HEK293 (cell line): Measurements from ENCODE around the gene KIAA1191.

Experiments
- CTCF ChIA-PET: fragments of 350-600 bp; formaldehyde crosslinking; extraction: SDS; loops from one replicate; lab custom pipeline; 2021; ENCODE audit warnings: antibody characterized with exemption; lab: Yijun Ruan, JAX
- POLR2A ChIA-PET: fragments of 300-600 bp; formaldehyde crosslinking; extraction: SDS; loops from one replicate; lab custom pipeline; 2020; ENCODE audit warnings: antibody characterized with exemption, inconsistent platforms; lab: Yijun Ruan, JAX
- H3K27ac ChIP-seq: fragments of 200-500 bp; sonication (Bioruptor generic); 2 replicates; pipeline ENCODE4 v1.5.1; 2014; ENCODE audit warnings: low read depth, low read length, control low read depth, inconsistent platforms; ENCODE audit errors: extremely low read depth
- H3K36me3 ChIP-seq, 2 experiments: fragments of 200-500 bp in 1 of 2; sonication (Bioruptor generic) in 1 of 2; 1 replicate in 1 of 2; 2 replicates in 1 of 2; pipeline ENCODE4 v1.5.1; 2014 to 2017; ENCODE audit warnings: inconsistent platforms in 2 of 2, low read length in 2 of 2; ENCODE audit not compliant: control insufficient read depth in 2 of 2, insufficient read depth in 1 of 2
- H3K4me1 ChIP-seq: fragments of 200-500 bp; sonication (Bioruptor generic); 2 replicates; pipeline ENCODE4 v1.5.1; 2014; ENCODE audit warnings: mild to moderate bottlenecking, low read length, inconsistent platforms; ENCODE audit not compliant: control insufficient read depth, insufficient read depth
- H3K4me3 ChIP-seq: 2 replicates; pipeline ENCODE4 v1.5.1; 2011; ENCODE audit warnings: low read depth, mild to moderate bottlenecking, control low read depth, low read length, moderate library complexity
- H3K9me3 ChIP-seq: fragments of 200-500 bp; sonication (Bioruptor generic); 2 replicates; pipeline ENCODE4 v1.5.1; 2014; ENCODE audit warnings: low read depth, low read length, inconsistent platforms; ENCODE audit not compliant: control insufficient read depth, insufficient read depth
- BCL11B ChIP-seq: fragments of 450-650 bp; formaldehyde crosslinking; IDR thresholded peaks from 2 replicates; pipeline ENCODE4 v1.5.1; 2016; ENCODE audit warnings: low read depth, missing biosample characterization, missing genetic modification characterization
- SP3 ChIP-seq: fragments of 450-650 bp; formaldehyde crosslinking; IDR thresholded peaks from 2 replicates; pipeline ENCODE4 v1.5.1; 2016; ENCODE audit warnings: missing biosample characterization, missing genetic modification characterization
- ZBTB17 ChIP-seq: fragments of 450-650 bp; formaldehyde crosslinking; IDR thresholded peaks from 2 replicates; pipeline ENCODE4 v1.5.1; 2016; ENCODE audit warnings: missing biosample characterization, missing genetic modification characterization
- ZBTB48 ChIP-seq: fragments of 450-650 bp; formaldehyde crosslinking; IDR thresholded peaks from 2 replicates; pipeline ENCODE4 v1.5.1; 2016; ENCODE audit warnings: missing biosample characterization, missing genetic modification characterization
- ZBTB8A ChIP-seq: fragments of 450-650 bp; formaldehyde crosslinking; IDR thresholded peaks from 2 replicates; pipeline ENCODE4 v1.5.1; 2016; ENCODE audit warnings: missing biosample characterization, missing genetic modification characterization
- ZNF114 ChIP-seq: fragments of 450-650 bp; formaldehyde crosslinking; IDR thresholded peaks from 2 replicates; pipeline ENCODE4 v1.5.0; 2017; ENCODE audit warnings: missing biosample characterization, missing genetic modification characterization
- ZNF138 ChIP-seq: fragments of 450-650 bp; formaldehyde crosslinking; IDR thresholded peaks from 2 replicates; pipeline ENCODE4 v1.5.1; 2016; ENCODE audit warnings: missing biosample characterization, missing genetic modification characterization, borderline replicate concordance
- ZNF146 ChIP-seq: fragments of 450-650 bp; formaldehyde crosslinking; IDR thresholded peaks from 2 replicates; pipeline ENCODE4 v1.5.1; 2016; ENCODE audit warnings: missing biosample characterization, missing genetic modification characterization
- ZNF19 ChIP-seq: fragments of 450-650 bp; formaldehyde crosslinking; IDR thresholded peaks from 2 replicates; pipeline ENCODE4; 2016; ENCODE audit warnings: missing biosample characterization, missing genetic modification characterization, low read depth
- ZNF223 ChIP-seq: fragments of 450-650 bp; formaldehyde crosslinking; IDR thresholded peaks from 2 replicates; pipeline ENCODE4 v1.5.1; 2016; ENCODE audit warnings: missing biosample characterization, missing genetic modification characterization
- ZNF521 ChIP-seq: fragments of 450-650 bp; formaldehyde crosslinking; IDR thresholded peaks from 2 replicates; pipeline ENCODE4 v1.5.1; 2017; ENCODE audit warnings: missing biosample characterization, mild to moderate bottlenecking, missing genetic modification characterization
- ZNF555 ChIP-seq: fragments of 450-650 bp; formaldehyde crosslinking; conservative IDR thresholded peaks from 2 replicates; pipeline ENCODE4 v1.5.1; 2017; ENCODE audit warnings: missing biosample characterization, mild to moderate bottlenecking, missing genetic modification characterization, inconsistent platforms
- ZNF596 ChIP-seq: fragments of 450-650 bp; IDR thresholded peaks from 2 replicates; pipeline ENCODE4 v1.5.0; 2018; ENCODE audit warnings: missing biosample characterization, mild to moderate bottlenecking, missing genetic modification characterization, moderate library complexity
- ZNF791 ChIP-seq: fragments of 450-650 bp; formaldehyde crosslinking; IDR thresholded peaks from 2 replicates; pipeline ENCODE4 v1.5.1; 2016; ENCODE audit warnings: missing biosample characterization, missing genetic modification characterization
- TF ChIP-seq, protein P1 (sequence below): fragments of 450-650 bp; formaldehyde crosslinking; conservative IDR thresholded peaks from 2 replicates; pipeline ENCODE4 v1.5.1; 2016; ENCODE audit warnings: low read depth, missing biosample characterization, missing genetic modification characterization
- TF ChIP-seq, protein P2 (sequence below): fragments of 450-650 bp; formaldehyde crosslinking; IDR thresholded peaks from 2 replicates; pipeline ENCODE4 v1.5.1; 2017; ENCODE audit warnings: missing biosample characterization, missing genetic modification characterization
- TF ChIP-seq, protein P3 (sequence below): fragments of 450-650 bp; formaldehyde crosslinking; conservative IDR thresholded peaks from 2 replicates; pipeline ENCODE4 v1.5.1; 2016; ENCODE audit warnings: low read depth, missing biosample characterization, missing genetic modification characterization

The KIAA1191 gene

DNA sequence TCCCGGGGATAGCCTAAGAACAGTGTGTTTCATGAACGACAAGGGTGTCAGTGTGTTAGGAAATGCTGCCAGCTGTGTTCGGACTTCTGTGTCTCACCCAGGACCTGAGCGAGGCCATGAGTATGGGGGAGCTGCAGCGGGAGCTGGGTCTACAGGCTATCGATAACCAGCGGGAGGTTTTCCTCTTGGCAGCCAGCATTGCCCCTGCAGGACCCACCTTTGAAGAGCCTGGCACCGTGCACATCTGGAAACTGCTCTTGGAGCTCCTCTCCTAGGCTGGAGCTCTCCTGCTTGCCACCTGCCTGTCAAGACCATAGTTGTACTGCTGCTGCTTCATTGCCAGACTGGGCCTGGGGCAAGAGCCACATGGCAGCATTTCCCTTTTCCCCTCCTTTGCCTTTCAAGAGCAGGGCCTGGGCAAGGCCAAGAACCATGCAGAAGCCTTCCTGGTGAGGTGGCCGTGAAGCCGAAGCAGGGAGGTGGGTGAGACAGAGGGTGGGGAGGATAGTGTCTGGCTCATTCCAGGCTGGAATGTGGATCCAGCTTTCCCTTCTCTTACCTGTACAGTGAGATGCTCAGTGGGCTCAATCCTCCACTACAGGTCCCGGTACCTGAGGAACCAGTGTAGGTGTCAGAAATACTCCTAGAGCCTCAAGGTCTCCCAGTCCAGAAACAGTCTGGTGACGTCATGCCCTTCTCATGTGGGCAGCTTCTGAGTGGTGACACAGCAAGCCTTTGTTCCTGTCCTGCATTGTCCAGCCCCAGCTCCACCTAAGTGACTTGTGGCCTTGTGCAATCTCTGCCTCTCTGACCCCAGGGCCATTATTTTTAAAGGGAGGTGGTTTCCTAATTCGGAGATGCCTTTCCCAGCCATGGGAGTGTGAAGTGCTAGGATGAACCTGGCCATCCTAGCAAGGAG lies 10.3 kb upstream of the KIAA1191 start (continued):
- TF ChIP-seq, protein P1, sequence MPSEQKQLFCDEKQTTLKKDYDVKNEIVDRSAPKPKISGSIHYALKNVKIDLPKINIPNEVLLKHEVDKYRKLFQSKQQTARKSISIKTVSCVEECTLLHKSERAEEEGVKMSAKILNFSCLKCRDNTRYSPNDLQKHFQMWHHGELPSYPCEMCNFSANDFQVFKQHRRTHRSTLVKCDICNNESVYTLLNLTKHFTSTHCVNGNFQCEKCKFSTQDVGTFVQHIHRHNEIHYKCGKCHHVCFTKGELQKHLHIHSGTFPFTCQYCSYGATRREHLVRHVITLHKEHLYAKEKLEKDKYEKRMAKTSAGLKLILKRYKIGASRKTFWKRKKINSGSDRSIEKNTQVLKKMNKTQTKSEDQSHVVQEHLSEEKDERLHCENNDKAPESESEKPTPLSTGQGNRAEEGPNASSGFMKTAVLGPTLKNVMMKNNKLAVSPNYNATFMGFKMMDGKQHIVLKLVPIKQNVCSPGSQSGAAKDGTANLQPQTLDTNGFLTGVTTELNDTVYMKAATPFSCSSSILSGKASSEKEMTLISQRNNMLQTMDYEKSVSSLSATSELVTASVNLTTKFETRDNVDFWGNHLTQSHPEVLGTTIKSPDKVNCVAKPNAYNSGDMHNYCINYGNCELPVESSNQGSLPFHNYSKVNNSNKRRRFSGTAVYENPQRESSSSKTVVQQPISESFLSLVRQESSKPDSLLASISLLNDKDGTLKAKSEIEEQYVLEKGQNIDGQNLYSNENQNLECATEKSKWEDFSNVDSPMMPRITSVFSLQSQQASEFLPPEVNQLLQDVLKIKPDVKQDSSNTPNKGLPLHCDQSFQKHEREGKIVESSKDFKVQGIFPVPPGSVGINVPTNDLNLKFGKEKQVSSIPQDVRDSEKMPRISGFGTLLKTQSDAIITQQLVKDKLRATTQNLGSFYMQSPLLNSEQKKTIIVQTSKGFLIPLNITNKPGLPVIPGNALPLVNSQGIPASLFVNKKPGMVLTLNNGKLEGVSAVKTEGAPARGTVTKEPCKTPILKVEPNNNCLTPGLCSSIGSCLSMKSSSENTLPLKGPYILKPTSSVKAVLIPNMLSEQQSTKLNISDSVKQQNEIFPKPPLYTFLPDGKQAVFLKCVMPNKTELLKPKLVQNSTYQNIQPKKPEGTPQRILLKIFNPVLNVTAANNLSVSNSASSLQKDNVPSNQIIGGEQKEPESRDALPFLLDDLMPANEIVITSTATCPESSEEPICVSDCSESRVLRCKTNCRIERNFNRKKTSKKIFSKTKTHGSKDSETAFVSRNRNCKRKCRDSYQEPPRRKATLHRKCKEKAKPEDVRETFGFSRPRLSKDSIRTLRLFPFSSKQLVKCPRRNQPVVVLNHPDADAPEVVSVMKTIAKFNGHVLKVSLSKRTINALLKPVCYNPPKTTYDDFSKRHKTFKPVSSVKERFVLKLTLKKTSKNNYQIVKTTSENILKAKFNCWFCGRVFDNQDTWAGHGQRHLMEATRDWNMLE (tag by site-specific recombination): no peak

DNA sequence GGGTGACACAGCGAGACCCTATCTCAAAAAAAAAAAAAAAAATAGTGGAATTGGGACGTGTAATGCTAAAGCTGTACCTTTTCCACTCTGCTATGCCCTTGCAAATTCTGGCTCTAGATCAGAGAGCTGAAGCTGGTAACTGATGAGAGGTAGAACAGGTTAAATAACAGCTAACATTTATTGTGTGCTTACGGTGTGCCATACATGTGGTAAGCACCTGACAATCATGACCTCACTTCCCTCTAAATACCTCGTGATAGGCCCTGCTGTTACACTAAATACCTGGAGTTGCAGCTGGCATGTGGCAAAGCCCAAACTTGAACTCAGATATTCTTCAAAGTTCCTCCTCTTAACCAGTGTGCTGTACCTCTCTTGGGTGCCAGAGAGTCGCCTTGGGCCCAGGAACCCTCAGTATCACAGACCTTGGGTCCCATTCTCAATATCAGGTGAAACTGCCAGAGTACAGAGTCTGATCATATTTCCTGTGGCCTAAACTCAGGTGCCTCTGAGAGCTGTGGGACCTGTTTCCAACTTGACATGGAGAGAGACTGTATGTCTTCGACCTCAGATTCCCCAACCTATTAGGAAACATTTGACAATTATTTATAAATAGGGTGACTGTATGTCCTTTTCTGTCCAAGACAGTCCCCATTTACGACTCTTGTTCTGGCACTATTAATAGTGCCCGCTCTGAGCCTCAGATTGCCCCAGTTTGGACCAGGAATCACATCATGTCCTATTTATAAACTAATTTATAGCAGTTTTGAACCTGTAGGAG lies 8.6 kb upstream of the KIAA1191 start:
- TF ChIP-seq ZBTB48 (no peak), ZNF791 (tag by site-specific recombination) (no peak), ZBTB17 (tag by site-specific recombination) (no peak), ZNF19 (tag by site-specific recombination) (no peak), ZNF521 (tag by site-specific recombination) (no peak)
- POLR2A ChIA-PET: no interaction called here
- Histone ChIP-seq H3K36me3 (peaks cover 7 to 76% of the 10 kb centered on the region in 2 experiments; a peak in 2 of 3 replicates), H3K4me1 (no peaks in the 10 kb centered on the region), H3K4me3 (no peak overlapping the region), H3K9me3 (no peaks in the 10 kb centered on the region), H3K27ac (no peak overlapping the region)
- CTCF ChIA-PET: interaction anchor here (0.6 kb wide), 1 partner anchor 41 kb away, joined by 3 read pairs; no protein-coding TSS in a partner anchor

DNA sequence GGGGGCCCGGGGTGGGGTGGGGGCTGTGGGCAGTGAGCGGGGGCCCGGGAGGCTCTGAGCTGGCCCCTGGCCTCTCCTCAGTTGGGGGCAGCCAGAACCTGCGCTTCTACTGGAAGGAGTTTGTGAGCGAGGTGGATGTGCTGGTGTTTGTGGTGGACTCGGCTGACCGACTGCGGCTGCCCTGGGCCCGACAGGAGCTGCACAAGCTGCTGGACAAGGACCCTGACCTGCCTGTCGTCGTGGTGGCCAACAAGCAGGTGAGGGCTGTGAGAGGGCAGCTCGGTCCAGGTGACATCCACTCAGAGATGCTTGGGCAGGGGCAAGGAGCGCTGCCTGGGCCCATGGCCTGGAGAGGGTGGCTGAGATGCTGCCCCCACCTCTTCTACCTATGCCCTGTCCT lies 7.2 kb upstream of the KIAA1191 start:
- Histone ChIP-seq H3K4me3 (no peak overlapping the region), H3K9me3 (no peaks in the 10 kb centered on the region), H3K36me3 (peaks cover 7 to 66% of the 10 kb centered on the region in 2 experiments; a peak in 2 of 3 replicates), H3K4me1 (no peaks in the 10 kb centered on the region), H3K27ac (no peak overlapping the region)
- CTCF ChIA-PET: interaction anchor here (0.7 kb wide), 1 partner anchor 551 kb away, joined by 3 read pairs; no protein-coding TSS in a partner anchor
- POLR2A ChIA-PET: no interaction called here
- TF ChIP-seq ZNF146 (tag by site-specific recombination): no peak
- no peak for TF ChIP-seq ZNF138 (tag by site-specific recombination)
- no peak for TF ChIP-seq BCL11B
- no peak for TF ChIP-seq ZNF555 (tag by site-specific recombination)
- TF ChIP-seq, protein P2, sequence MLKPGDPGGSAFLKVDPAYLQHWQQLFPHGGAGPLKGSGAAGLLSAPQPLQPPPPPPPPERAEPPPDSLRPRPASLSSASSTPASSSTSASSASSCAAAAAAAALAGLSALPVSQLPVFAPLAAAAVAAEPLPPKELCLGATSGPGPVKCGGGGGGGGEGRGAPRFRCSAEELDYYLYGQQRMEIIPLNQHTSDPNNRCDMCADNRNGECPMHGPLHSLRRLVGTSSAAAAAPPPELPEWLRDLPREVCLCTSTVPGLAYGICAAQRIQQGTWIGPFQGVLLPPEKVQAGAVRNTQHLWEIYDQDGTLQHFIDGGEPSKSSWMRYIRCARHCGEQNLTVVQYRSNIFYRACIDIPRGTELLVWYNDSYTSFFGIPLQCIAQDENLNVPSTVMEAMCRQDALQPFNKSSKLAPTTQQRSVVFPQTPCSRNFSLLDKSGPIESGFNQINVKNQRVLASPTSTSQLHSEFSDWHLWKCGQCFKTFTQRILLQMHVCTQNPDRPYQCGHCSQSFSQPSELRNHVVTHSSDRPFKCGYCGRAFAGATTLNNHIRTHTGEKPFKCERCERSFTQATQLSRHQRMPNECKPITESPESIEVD (tag by site-specific recombination): no peak
- no peak for TF ChIP-seq ZNF596 (tag by site-specific recombination)
- TF ChIP-seq ZNF114 (tag by site-specific recombination): no peak
- no peak for TF ChIP-seq ZBTB8A (tag by site-specific recombination)
- TF ChIP-seq SP3 (tag by site-specific recombination): no peak
- no peak for TF ChIP-seq ZNF223 (tag by site-specific recombination)
- TF ChIP-seq, protein P3, sequence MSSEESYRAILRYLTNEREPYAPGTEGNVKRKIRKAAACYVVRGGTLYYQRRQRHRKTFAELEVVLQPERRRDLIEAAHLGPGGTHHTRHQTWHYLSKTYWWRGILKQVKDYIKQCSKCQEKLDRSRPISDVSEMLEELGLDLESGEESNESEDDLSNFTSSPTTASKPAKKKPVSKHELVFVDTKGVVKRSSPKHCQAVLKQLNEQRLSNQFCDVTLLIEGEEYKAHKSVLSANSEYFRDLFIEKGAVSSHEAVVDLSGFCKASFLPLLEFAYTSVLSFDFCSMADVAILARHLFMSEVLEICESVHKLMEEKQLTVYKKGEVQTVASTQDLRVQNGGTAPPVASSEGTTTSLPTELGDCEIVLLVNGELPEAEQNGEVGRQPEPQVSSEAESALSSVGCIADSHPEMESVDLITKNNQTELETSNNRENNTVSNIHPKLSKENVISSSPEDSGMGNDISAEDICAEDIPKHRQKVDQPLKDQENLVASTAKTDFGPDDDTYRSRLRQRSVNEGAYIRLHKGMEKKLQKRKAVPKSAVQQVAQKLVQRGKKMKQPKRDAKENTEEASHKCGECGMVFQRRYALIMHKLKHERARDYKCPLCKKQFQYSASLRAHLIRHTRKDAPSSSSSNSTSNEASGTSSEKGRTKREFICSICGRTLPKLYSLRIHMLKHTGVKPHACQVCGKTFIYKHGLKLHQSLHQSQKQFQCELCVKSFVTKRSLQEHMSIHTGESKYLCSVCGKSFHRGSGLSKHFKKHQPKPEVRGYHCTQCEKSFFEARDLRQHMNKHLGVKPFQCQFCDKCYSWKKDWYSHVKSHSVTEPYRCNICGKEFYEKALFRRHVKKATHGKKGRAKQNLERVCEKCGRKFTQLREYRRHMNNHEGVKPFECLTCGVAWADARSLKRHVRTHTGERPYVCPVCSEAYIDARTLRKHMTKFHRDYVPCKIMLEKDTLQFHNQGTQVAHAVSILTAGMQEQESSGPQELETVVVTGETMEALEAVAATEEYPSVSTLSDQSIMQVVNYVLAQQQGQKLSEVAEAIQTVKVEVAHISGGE (tag by site-specific recombination): no peak
